ENCODE results near the gene RASD1. TPM values are rescaled to one million over a fixed set of nuclear protein-coding genes. Genes with fewer than 3 reads are reported as not detected.

RASD1 gene
- total RNA-seq, 1 experiment from 2014 or later: 59.0 TPM

DNA sequence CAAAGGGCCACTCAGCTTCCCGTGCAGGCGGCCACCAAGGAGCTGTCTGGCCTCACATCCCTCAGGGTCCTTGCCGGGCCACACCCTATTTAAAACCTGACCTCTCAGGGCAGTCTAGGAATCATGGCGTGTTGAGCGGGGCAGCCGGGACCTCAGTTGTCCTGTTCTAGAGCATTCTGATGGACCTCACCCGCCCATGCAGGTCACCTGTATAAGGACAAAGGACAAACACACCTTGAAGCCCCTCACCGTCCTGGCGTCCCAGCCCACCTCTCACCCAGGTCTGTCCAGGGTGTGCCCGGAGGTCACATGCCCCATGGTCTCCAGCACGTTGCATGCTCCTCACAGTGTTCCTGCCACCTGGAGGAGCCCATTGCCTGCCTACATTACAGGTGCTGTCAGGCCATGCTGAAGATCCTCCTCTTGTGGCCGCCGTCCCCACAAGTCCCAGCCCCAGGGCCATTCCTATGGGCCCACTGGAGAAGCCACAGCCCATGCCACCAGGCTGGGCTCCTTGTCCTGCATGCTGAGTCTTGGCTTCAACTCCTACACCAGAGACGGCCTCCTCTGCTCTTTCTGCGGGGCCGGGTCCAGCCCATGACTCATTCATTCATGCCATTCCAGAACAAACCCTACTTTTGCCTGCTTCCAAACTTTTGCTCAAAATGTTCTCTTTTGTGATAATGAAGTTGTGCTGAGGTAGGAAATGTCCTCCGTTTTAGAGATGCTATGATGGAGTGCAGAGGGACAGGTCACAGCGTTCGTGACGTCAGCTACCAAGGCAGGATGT, 49.0 kb upstream of the RASD1 start:
- no peak overlapping the region for H3K4me3 ChIP-seq (ENCODE audit: low read length)
- H3K9me2 ChIP-seq (replicated peaks; ENCODE audit: low read length): no peaks in the 10 kb centered on the region
- no peaks in the 10 kb centered on the region for H3F3A ChIP-seq (ENCODE audit: low read length, unreplicated experiment)
- no peak overlapping the region for H3K27ac ChIP-seq (ENCODE audit: low read length)
- H3K9ac ChIP-seq (ENCODE audit: low read length): no peak overlapping the region
- TF ChIP-seq EZH2 (IDR thresholded peaks at IDR 0.05; ENCODE audit: low read length, unreplicated experiment) (no peak), EZH2phosphoT487 (IDR thresholded peaks at IDR 0.05; ENCODE audit: borderline replicate concordance, low read length) (no peak)
- TF ChIP-seq, protein P1, sequence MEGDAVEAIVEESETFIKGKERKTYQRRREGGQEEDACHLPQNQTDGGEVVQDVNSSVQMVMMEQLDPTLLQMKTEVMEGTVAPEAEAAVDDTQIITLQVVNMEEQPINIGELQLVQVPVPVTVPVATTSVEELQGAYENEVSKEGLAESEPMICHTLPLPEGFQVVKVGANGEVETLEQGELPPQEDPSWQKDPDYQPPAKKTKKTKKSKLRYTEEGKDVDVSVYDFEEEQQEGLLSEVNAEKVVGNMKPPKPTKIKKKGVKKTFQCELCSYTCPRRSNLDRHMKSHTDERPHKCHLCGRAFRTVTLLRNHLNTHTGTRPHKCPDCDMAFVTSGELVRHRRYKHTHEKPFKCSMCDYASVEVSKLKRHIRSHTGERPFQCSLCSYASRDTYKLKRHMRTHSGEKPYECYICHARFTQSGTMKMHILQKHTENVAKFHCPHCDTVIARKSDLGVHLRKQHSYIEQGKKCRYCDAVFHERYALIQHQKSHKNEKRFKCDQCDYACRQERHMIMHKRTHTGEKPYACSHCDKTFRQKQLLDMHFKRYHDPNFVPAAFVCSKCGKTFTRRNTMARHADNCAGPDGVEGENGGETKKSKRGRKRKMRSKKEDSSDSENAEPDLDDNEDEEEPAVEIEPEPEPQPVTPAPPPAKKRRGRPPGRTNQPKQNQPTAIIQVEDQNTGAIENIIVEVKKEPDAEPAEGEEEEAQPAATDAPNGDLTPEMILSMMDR (conservative IDR thresholded peaks at IDR 0.05; ENCODE audit: low read depth, low read length): no peak
- intact Hi-C loops (cut with micrococcal nuclease): no loop called here
- CTCF ChIA-PET: no interaction called here
- no peak for ATAC-seq
- H3K27me3 ChIP-seq (ENCODE audit: low read length): no peaks in the 10 kb centered on the region
- no peaks in the 10 kb centered on the region for H3K4me1 ChIP-seq (ENCODE audit: insufficient read depth, low read length)
- no TSS peak for BruUV-seq (replicated peaks)
- H2AFZ ChIP-seq (ENCODE audit: low read length): no peak overlapping the region
- POLR2A ChIA-PET (ENCODE audit: unreplicated experiment): no interaction called here
- no peaks in the 10 kb centered on the region for H3K9me3 ChIP-seq (ENCODE audit: low read length)
- no peaks in the 10 kb centered on the region for H3K36me3 ChIP-seq (ENCODE audit: low read depth, low read length)
- no peak for DNase-seq
- H3K4me2 ChIP-seq (ENCODE audit: low read length): no peak overlapping the region
- no peaks in the 10 kb centered on the region for H4K20me1 ChIP-seq (ENCODE audit: low read length)
- H3K79me2 ChIP-seq (ENCODE audit: low read length): no peaks in the 10 kb centered on the region

DNA sequence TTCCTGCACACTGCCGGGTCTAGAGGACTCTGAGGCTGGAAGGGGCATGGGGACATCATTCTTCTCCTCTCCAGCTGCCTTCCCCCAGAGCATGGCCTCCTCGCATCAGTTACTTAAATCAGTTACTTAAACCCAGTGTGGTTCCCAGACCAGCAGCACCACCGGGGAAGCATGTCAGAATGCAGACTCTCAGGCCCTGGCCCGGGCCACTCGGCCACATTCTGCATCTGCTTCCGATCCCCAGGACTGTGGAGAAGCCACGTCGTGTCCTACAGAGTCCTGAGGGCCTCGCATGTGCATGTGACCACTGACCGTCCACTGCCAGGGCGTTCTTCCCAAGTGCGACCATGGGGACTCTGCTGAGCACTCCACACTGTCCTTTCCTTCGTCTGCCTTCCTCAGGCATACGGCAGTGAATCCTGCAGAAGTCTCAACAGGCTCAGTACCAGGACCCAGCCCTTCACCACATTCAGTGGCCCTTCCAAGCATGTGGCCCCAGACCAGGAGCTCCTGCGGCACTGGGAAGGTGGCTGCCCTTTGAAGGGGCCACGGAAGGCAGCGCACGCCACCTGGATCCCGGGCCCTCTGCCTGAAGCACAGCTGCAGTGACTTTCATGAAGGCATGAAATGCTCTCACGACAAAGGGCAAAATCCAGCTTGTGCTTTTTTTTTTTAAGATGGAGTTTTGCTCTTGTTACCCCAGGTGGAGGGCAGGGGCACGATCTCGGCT, 46.9 kb upstream of the RASD1 start:
- POLR2A ChIA-PET (ENCODE audit: unreplicated experiment): no interaction called here
- no peaks in the 10 kb centered on the region for H3K9me3 ChIP-seq (ENCODE audit: low read length)
- no TSS peak for BruUV-seq (replicated peaks)
- no peaks in the 10 kb centered on the region for H3K36me3 ChIP-seq (ENCODE audit: low read depth, low read length)
- intact Hi-C loops (cut with micrococcal nuclease): no loop called here
- H3K79me2 ChIP-seq (ENCODE audit: low read length): no peaks in the 10 kb centered on the region
- H3K4me2 ChIP-seq (ENCODE audit: low read length): no peak overlapping the region
- TF ChIP-seq EZH2phosphoT487 (IDR thresholded peaks at IDR 0.05; ENCODE audit: borderline replicate concordance, low read length) (no peak), EZH2 (IDR thresholded peaks at IDR 0.05; ENCODE audit: low read length, unreplicated experiment) (no peak)
- TF ChIP-seq, protein P1 (conservative IDR thresholded peaks at IDR 0.05; ENCODE audit: low read depth, low read length): no peak
- H3K9ac ChIP-seq (ENCODE audit: low read length): no peak overlapping the region
- ATAC-seq (no peak), DNase-seq (no peak)
- CTCF ChIA-PET: no interaction called here
- H3K4me1 ChIP-seq (ENCODE audit: insufficient read depth, low read length): peaks cover 12% of the 10 kb centered on the region
- H4K20me1 ChIP-seq (ENCODE audit: low read length): no peaks in the 10 kb centered on the region
- H3F3A ChIP-seq (ENCODE audit: low read length, unreplicated experiment): peaks cover 4% of the 10 kb centered on the region
- H3K27me3 ChIP-seq (ENCODE audit: low read length): no peaks in the 10 kb centered on the region
- H3K4me3 ChIP-seq (ENCODE audit: low read length): no peak overlapping the region
- no peak overlapping the region for H3K27ac ChIP-seq (ENCODE audit: low read length)
- H2AFZ ChIP-seq (ENCODE audit: low read length): no peak overlapping the region
- H3K9me2 ChIP-seq (replicated peaks; ENCODE audit: low read length): no peaks in the 10 kb centered on the region

DNA sequence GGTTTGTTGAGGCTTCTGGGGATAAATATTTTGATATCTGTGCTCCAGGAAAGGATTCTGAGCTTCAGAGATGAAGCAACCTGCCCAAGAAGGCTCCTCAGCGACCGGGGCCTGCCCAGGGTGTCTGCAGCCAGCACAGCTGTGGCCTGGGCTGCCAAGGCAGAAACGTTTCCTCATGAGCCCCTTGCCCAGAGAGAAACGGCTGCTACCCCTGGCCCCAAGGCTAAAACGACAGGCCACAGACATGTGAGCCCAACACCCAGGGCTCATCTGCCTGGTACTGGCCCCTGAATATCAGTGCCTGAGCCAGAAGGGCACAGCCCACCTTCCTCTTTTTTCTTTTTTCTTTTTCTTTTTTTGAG, 45.4 kb upstream of the RASD1 start:
- Histone ChIP-seq H3F3A (ENCODE audit: low read length, unreplicated experiment) (peaks cover 4% of the 10 kb centered on the region), H3K79me2 (ENCODE audit: low read length) (no peaks in the 10 kb centered on the region), H3K4me1 (ENCODE audit: insufficient read depth, low read length) (peaks cover 20% of the 10 kb centered on the region), H2AFZ (ENCODE audit: low read length) (no peak overlapping the region), H3K9ac (ENCODE audit: low read length) (no peak overlapping the region), H3K36me3 (ENCODE audit: low read depth, low read length) (no peaks in the 10 kb centered on the region), H3K9me3 (ENCODE audit: low read length) (no peaks in the 10 kb centered on the region), H3K9me2 (replicated peaks; ENCODE audit: low read length) (no peaks in the 10 kb centered on the region), H3K27me3 (ENCODE audit: low read length) (no peaks in the 10 kb centered on the region), H3K4me3 (ENCODE audit: low read length) (no peak overlapping the region), H3K27ac (ENCODE audit: low read length) (no peak overlapping the region), H3K4me2 (ENCODE audit: low read length) (no peak overlapping the region), H4K20me1 (ENCODE audit: low read length) (no peaks in the 10 kb centered on the region)
- ATAC-seq (no peak), DNase-seq (no peak)
- POLR2A ChIA-PET (ENCODE audit: unreplicated experiment): interaction anchor here (0.6 kb wide), 1 partner anchor 50 kb away, joined by 3 read pairs; no protein-coding TSS in a partner anchor
- BruUV-seq (replicated peaks): no TSS peak
- CTCF ChIA-PET: no interaction called here
- TF ChIP-seq, protein P1 (conservative IDR thresholded peaks at IDR 0.05; ENCODE audit: low read depth, low read length): no peak
- TF ChIP-seq EZH2phosphoT487 (IDR thresholded peaks at IDR 0.05; ENCODE audit: borderline replicate concordance, low read length): no peak
- TF ChIP-seq EZH2 (IDR thresholded peaks at IDR 0.05; ENCODE audit: low read length, unreplicated experiment): no peak
- intact Hi-C loops (cut with micrococcal nuclease): no loop called here
